A673 (cell line): ENCODE data around the gene ASL. TPM values are rescaled to one million over a fixed set of nuclear protein-coding genes. Genes with fewer than 3 reads are reported as not detected.

Source experiments
- BruUV-seq: library from RNA; stranded (reverse); fragments of 400-500 nt; replicated peaks from 2 replicates; lab custom pipeline; 2021; lab: Mats Ljungman, UMichigan
- CTCF ChIA-PET: fragments of 300-600 bp; sonication (Branson Sonifier 250); formaldehyde crosslinking; loops from one replicate; lab custom pipeline; 2022; ENCODE audit warnings: antibody characterized with exemption; lab: Charles Lee
- POLR2A ChIA-PET: fragments of 300-600 bp; sonication (Branson Sonifier 250); formaldehyde crosslinking; loops from one replicate; lab custom pipeline; 2022; ENCODE audit warnings: antibody characterized with exemption; ENCODE audit not compliant: low non-redundant PET; lab: Charles Lee
- DNase-seq: peaks from one replicate; pipeline ENCODE4 v3.0.0-alpha.2; 2015; ENCODE audit warnings: low spot score
- H3K27ac ChIP-seq: fragments of 200-600 bp; sonication (generic); 2 replicates; pipeline ENCODE4 v1.5.1; 2016; ENCODE audit warnings: mixed run types, low read depth, mild to moderate bottlenecking, mixed read lengths, antibody characterized with exemption, low read length; ENCODE audit not compliant: poor library complexity, severe bottlenecking
- H3K27me3 ChIP-seq: fragments of 200-600 bp; sonication (generic); replicated peaks from 2 replicates; pipeline ENCODE4 v1.6.1; 2017; ENCODE audit warnings: mixed run types, low read depth, mild to moderate bottlenecking, mixed read lengths, antibody characterized with exemption, low read length; ENCODE audit not compliant: insufficient read depth, poor library complexity
- H3K36me3 ChIP-seq: fragments of 200-600 bp; sonication (generic); 2 replicates; pipeline ENCODE4 v1.6.1; 2016; ENCODE audit warnings: mixed run types, mild to moderate bottlenecking, mixed read lengths, antibody characterized with exemption, low read length; ENCODE audit not compliant: insufficient read depth, poor library complexity, severe bottlenecking
- H3K4me1 ChIP-seq: fragments of 200-600 bp; sonication (generic); 2 replicates; pipeline ENCODE4 v1.6.1; 2017; ENCODE audit warnings: mixed run types, mild to moderate bottlenecking, mixed read lengths, antibody characterized with exemption, low read length; ENCODE audit not compliant: insufficient read depth, poor library complexity, severe bottlenecking
- H3K4me3 ChIP-seq: fragments of 200-600 bp; sonication (generic); 2 replicates; pipeline ENCODE4 v1.5.1; 2016; ENCODE audit warnings: low read depth, mixed run types, mild to moderate bottlenecking, mixed read lengths, low read length; ENCODE audit not compliant: poor library complexity, severe bottlenecking
- H3K9me3 ChIP-seq: fragments of 200-600 bp; sonication (generic); 2 replicates; pipeline ENCODE4 v1.6.1; 2016; ENCODE audit warnings: mixed run types, low read depth, mild to moderate bottlenecking, mixed read lengths, antibody characterized with exemption, low read length; ENCODE audit not compliant: poor library complexity, severe bottlenecking
- EZH2 ChIP-seq: fragments of 200-600 bp; sonication (generic); IDR thresholded peaks from 2 replicates; pipeline ENCODE4 v1.6.1; 2017; ENCODE audit warnings: borderline replicate concordance, low read depth, mild to moderate bottlenecking, mixed read lengths, antibody characterized with exemption, low read length; ENCODE audit not compliant: poor library complexity, severe bottlenecking
- intact Hi-C: fragments of 100-400 bp; cut with micrococcal nuclease; formaldehyde crosslinking; loops from one replicate; pipeline ENCODE4 v1.10.0; 2022; ENCODE audit not compliant: unreplicated experiment
- total RNA-seq: library from RNA; stranded (reverse); gene quantifications from 2 replicates; pipeline ENCODE4 v1.2.3, GENCODE V29; 2021
- TF ChIP-seq, protein P1 (sequence below): fragments of 300-800, 200-600 bp; sonication (generic); conservative IDR thresholded peaks from 2 replicates; pipeline ENCODE4 v1.5.1; 2017; ENCODE audit warnings: low read depth, mild to moderate bottlenecking, antibody characterized with exemption, low read length, moderate library complexity, mixed read lengths

Gene ASL
- total RNA-seq, 1 experiment from 2014 or later, result 10.7 TPM

DNA sequence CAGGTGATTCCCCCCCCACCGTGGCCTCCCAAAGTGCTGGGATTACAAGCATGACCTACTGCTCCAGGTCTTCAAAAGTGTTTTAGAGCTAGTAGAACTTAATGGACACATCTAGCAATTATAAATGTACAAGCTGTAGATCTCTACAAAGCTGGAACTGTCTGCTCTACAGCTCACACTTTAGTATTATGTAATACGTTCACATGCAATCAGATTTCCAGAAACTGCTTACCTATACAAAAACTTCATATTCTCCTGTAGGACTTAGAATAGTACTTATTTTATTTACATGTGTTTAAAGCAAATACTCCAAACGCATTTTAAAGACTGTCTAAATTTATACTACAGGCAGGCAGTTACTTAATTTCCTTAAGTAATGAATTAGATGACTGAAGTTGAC, 39.2 kb upstream of the ASL start:
- Histone ChIP-seq H3K4me3 (no peak overlapping the region), H3K9me3 (no peaks in the 10 kb centered on the region), H3K36me3 (no peaks in the 10 kb centered on the region), H3K4me1 (peaks cover 26% of the 10 kb centered on the region), H3K27ac (no peak overlapping the region), H3K27me3 (no peaks in the 10 kb centered on the region)
- intact Hi-C loops, result no loop called here
- BruUV-seq, result no TSS peak
- ChIA-PET CTCF (no interaction called here), POLR2A (no interaction called here)
- TF ChIP-seq EZH2, result no peak
- TF ChIP-seq, protein P1, sequence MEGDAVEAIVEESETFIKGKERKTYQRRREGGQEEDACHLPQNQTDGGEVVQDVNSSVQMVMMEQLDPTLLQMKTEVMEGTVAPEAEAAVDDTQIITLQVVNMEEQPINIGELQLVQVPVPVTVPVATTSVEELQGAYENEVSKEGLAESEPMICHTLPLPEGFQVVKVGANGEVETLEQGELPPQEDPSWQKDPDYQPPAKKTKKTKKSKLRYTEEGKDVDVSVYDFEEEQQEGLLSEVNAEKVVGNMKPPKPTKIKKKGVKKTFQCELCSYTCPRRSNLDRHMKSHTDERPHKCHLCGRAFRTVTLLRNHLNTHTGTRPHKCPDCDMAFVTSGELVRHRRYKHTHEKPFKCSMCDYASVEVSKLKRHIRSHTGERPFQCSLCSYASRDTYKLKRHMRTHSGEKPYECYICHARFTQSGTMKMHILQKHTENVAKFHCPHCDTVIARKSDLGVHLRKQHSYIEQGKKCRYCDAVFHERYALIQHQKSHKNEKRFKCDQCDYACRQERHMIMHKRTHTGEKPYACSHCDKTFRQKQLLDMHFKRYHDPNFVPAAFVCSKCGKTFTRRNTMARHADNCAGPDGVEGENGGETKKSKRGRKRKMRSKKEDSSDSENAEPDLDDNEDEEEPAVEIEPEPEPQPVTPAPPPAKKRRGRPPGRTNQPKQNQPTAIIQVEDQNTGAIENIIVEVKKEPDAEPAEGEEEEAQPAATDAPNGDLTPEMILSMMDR, result no peak
- DNase-seq, result no peak

DNA sequence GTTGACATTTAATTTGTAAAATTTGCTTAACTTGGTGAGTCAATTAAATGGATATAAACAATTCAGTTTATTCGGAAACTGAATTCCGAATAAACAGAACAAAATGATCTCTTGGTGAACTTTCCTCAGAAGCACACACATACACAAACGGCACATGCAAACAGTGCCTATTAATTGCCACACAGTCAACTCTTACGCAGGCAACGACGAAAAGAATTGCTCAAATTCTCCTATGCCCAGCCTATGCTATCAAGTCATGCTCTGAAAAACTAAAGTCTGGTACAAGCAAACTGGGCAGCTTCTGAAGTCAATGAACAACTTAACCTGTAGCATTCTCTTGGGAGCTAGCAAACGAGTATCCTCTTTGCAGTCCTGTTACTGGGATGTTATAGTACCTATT, 38.8 kb upstream of the ASL start:
- H3K9me3 ChIP-seq, result no peaks in the 10 kb centered on the region
- no peak overlapping the region for H3K4me3 ChIP-seq
- TF ChIP-seq, protein P1, result no peak
- no peak for TF ChIP-seq EZH2
- peaks cover 26% of the 10 kb centered on the region for H3K4me1 ChIP-seq
- H3K27me3 ChIP-seq, result no peaks in the 10 kb centered on the region
- ChIA-PET CTCF (no interaction called here), POLR2A (no interaction called here)
- no peak for DNase-seq
- no peaks in the 10 kb centered on the region for H3K36me3 ChIP-seq
- intact Hi-C loops, result no loop called here
- BruUV-seq, result no TSS peak
- no peak overlapping the region for H3K27ac ChIP-seq

DNA sequence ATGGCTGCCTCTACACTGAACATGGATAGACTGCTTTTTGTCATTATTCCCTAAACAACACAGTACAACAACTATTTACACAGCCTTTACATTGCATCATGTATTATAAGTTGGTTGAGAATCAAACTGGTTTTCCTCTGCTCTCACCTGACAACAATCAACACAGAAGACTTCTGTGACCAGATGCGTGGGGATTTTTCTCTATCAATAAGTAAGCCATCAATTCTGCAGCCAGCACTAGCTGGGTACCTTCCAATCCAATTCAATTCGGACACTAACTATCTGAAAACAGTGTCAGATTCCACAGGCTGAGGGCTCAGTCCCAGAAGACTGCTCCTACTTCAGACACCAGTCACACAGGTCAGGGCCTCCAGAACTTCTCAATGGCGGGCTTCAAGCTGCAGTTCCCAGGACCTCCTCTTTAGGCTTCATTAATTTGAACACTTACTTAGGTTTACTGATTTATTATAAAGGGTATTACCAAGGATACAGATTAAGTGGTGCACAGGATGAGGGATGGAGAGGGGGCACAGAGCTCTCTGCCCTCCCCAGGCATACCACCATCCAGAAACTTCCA, 36.4 kb upstream of the ASL start:
- Histone ChIP-seq H3K27ac (no peak overlapping the region), H3K9me3 (no peaks in the 10 kb centered on the region), H3K4me3 (no peak overlapping the region), H3K27me3 (no peaks in the 10 kb centered on the region), H3K36me3 (no peaks in the 10 kb centered on the region), H3K4me1 (peaks cover 7% of the 10 kb centered on the region)
- BruUV-seq, result no TSS peak
- no peak for DNase-seq
- intact Hi-C loops, result no loop called here
- no peak for TF ChIP-seq EZH2
- TF ChIP-seq, protein P1, result no peak
- POLR2A ChIA-PET, result no interaction called here
- CTCF ChIA-PET, result interaction anchor here (0.6 kb wide), 1 partner anchor 115 kb away, joined by 5 read pairs; no protein-coding TSS in a partner anchor
